Suppressor macrophage treated with lipopolysaccharide for 4 hours (primary cell): ENCODE data around the gene LTB.

Experiments used
- DNase-seq: peaks from one replicate; pipeline ENCODE4 v3.0.0-alpha.2; 2020

Gene LTB, protein sequence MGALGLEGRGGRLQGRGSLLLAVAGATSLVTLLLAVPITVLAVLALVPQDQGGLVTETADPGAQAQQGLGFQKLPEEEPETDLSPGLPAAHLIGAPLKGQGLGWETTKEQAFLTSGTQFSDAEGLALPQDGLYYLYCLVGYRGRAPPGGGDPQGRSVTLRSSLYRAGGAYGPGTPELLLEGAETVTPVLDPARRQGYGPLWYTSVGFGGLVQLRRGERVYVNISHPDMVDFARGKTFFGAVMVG

GRCh38 chr6:31582230-31582643, at the start of gene LTB:
Gene LTB, minus strand, starts transcription at chr6:31582424. Its CDS starts 7 bp downstream, at chr6:31582417.
- no peak for DNase-seq

DNA sequence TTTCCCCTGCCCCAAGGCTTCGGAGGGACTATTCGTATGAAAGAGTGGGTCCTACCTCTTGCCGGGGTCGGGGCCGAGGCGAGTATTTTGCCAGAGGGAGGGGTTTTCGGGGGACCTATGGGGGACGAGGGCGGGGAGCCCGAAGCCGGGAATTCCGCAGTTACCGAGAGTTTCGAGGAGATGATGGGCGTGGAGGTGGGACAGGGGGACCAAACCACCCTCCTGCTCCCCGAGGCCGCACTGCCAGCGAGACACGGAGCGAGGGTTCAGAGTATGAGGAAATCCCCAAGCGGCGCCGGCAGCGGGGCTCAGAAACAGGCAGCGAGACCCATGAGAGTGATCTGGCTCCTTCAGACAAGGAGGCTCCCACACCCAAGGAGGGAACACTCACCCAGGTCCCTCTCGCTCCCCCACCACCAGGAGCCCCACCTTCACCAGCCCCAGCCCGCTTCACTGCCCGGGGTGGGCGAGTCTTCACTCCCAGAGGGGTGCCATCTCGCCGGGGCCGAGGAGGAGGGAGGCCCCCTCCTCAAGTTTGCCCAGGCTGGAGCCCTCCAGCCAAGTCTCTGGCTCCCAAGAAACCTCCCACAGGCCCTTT, 49.6 kb upstream of the LTB start:
- no peak for DNase-seq

- DNase-seq: no peak
Observed at GRCh38 chr6:31631209-31631608, 49.0 kb upstream of the LTB start.

DNA sequence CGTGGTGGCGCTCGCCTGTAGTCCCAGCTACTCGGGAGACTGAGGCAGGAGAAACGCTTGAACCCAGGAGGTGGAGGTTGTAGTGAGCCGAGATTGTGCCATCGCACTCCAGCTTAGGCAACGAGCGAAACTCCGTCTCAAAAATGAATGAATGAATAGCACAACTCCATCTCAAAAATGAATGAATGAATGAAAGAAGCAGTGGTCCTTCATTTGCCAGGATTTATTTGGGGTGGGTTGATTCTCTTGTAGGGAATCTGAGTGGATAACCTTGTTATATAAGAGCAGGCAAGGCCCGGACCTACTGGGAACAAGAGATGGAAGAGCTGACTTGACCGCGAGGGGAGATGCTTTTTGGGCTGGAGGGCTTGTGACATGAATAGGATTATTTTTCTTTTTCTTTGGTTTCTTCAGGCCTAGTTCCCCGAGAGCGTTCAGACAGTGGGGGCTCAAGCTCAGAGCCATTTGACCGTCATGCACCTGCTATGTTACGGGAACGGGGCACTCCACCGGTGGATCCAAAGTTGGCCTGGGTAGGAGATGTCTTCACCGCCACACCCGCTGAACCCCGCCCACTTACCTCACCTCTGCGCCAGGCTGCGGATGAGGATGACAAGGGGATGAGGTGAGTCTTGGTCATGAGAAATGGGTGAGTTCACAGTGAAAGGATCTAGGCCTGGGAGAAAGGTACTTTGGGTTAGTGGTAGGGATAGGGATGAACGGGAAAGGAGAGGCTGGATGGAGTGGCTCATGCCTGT, 48.1 kb upstream of the LTB start:
- DNase-seq: no peak

DNA sequence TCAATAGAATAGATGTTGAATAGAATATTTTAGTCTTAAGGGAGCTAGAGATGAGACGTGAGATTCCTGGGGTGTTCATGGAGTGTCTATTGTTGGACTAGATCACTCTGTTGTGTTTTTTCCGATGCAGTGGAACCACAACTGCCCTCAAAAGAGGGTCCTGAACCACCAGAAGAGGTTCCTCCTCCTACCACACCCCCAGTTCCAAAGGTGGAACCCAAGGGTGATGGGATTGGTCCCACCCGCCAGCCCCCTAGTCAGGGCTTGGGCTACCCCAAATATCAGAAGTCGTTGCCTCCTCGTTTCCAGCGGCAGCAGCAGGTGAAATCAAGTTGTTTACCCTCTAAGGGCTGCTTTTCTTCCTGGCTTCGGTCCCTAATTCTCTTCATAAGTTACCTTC, 46.8 kb upstream of the LTB start:
- DNase-seq: no peak

DNA sequence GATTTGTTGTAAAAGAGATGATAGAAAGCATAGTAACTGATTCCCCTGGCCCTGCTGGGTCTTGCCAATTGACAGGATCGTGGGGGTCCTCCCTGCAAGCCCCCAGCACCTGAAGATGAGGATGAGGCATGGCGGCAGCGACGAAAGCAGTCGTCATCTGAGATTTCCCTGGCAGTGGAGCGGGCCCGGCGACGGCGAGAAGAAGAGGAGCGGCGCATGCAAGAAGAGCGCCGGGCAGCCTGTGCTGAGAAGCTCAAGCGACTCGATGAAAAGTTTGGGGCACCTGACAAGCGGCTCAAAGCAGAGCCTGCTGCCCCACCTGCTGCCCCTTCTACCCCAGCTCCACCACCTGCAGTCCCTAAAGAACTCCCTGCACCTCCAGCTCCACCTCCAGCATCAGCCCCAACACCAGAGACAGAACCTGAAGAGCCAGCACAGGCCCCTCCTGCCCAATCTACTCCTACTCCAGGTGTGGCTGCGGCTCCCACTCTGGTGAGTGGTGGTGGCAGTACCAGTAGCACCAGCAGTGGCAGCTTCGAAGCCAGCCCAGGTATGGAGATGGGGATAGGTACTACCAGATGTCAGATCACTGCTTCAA, 45.6 kb upstream of the LTB start:
- DNase-seq: no peak

DNA sequence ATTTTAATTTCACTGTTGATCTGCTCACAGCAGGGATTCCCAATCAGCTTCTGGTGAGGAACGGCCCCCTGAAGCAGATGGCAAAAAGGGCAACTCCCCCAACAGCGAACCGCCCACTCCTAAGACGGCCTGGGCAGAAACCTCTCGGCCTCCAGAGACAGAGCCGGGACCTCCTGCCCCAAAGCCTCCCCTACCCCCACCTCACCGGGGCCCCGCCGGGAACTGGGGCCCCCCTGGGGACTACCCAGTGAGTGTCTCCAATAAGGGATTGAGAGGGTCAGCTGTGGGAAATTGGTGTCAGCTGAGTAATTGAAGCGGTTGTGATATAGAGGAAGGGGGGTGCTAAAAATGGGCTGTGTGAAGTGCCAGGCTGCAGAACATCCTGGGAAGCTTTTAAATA, 44.7 kb upstream of the LTB start:
- DNase-seq: no peak

DNA sequence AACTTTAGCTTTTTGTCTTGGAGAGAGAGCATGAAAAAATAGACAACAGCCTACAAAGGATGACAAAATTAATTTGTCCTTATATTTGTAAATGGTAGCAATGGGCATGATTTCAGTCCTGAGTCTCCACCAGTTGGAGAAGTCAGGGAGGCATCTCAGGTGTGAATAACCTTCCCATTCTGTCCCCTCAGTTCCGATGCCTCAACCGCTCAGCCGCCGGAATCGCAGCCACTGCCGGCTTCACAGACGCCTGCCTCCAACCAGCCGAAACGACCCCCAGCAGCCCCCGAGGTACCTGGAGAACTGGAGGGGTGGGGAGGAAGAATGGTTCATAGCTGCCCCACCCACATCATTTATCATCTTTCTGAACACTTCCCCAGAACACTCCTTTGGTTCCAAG, 41.8 kb upstream of the LTB start:
- no peak for DNase-seq

DNA sequence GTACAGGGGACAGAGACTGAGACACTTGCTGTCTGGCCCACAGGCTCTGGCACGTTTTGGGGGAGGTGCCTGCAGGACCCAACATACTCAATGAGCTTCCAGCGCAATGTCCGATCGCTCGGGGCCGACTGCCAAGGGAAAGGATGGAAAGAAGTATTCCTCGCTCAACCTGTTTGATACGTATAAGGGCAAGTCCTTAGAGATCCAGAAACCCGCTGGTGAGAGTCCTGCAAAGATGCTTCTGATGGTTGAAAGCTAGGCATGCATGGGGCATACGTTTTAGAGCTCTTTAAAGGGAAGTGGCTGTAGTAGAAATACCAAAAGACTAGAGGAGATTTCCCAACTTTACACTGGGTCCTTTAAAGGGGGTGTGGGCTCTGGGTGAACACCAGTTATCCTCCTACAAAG, 40.5 kb upstream of the LTB start:
- peak; percentile 41 for DNase-seq

- no peak for DNase-seq
Observed at GRCh38 chr6:31621991-31622390, 39.8 kb upstream of the LTB start.

GRCh38 chr6:31621320-31621939, 39.2 kb upstream of the LTB start:
- no peak for DNase-seq

GRCh38 chr6:31620586-31621319, 38.5 kb upstream of the LTB start, which contains the start of gene PRRC2A:
Gene PRRC2A, plus strand, starts transcription at chr6:31620715. Its CDS starts 2,075 bp downstream, at chr6:31622790.
- no peak for DNase-seq

- DNase-seq: peak; percentile 99
Observed at GRCh38 chr6:31619805-31620585, 37.8 kb upstream of the LTB start.

- DNase-seq: no peak
Observed at GRCh38 chr6:31617010-31617409, 34.8 kb upstream of the LTB start.

GRCh38 chr6:31615748-31616147, 33.5 kb upstream of the LTB start:
- DNase-seq: no peak

GRCh38 chr6:31614684-31615578, 32.7 kb upstream of the LTB start, which contains the start of gene AIF1:
Gene AIF1, plus strand, starts transcription at chr6:31615234. Its CDS starts 96 bp downstream, at chr6:31615330.
- DNase-seq: peak; percentile 76

DNA sequence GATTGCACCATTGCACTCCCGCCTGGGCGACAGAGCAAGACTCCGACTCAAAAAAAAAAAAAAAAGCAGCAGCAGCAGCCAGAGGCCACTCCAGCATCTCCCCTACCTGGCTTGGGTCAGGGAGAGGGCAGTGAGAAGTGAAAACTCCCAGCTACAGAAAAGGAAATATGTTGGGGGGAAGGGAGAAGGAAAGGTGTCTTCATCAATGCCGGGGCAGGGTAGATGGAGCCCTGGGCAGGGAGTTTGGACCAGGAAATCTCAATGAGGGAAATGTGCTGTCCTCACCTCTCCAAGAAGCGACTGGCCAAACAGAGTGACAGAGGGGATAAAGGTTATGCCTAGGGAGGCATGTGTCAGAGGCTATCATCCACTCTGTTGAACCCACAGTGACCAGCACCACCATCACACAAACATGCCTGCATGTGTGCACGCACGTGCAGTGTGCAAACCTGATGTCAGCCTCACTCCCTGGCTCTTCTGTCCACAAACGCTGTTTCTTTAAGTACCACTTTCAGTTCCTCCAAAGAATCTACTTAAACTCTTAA, 31.9 kb upstream of the LTB start:
- DNase-seq: peak; percentile 80

DNA sequence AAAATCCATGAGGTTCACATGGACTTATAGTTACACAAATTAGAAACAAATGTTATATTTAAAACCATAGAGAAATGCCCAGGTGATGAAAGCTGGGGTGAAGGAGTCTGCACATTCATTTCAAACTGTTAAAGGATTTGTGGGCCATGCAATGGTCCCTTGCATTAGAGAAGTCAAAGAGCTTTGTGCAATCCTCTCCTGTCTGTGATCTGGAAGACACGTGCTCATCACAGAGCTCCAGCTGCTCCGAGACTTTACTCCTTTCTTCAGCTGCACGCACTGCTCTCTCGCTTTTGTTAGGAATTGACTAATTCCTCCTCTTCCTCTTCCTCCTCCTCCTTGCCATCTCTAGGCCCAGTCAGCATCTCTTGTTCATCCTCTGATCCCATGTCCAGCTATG, 28.7 kb upstream of the LTB start:
- no peak for DNase-seq

DNA sequence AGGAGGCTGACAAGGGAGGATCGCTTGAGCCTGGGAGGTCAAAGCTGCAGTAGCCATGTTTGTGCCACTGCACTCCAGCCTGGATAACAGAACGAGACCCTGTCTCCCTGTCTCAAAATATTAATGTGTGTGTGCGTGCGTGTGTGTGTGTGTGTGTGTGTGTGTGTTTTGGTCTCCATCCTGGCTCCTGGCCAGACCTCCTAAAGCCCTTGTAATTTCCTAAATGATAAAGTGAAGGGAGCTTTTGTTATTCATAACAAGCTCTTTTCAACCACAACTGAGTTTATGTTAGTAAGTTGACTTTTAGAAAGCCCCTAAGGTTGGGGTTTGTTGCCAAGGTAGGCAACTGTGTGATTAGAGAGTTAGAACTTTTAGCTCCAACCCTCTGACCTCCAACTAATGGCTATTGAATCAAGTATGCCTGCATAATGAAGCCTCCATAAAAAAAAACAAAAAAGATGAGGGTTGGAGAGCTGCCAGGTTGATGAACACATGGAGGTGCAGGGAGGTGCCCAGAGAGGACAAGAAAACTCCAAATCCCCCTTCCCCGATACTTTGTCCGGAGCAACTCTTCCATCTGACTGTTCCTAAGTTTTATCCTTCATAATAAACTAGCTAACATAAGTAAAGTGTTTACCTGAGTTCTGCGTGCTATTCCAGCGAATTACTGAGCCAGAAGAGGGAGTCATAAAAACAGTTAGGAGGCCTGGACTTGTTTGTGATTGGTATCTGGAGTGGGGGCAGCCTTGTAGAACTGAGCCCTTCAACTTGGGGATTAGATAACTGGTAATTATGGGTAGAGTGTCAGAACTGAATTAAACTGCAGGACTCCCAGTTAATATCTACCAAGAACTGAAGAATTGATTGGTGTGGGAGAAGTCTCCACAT, 27.5 kb upstream of the LTB start:
- no peak for DNase-seq
